Erythroblast (primary cell): ENCODE measurements around the gene TFDP2.

ENCODE experiments used
- GATA1 ChIP-seq: IDR thresholded peaks from 2 replicates; pipeline ENCODE4 v1.6.1; 2011; ENCODE audit warnings: low read depth, mild to moderate bottlenecking, control low read depth, low read length, moderate library complexity
- POLR2A ChIP-seq: IDR thresholded peaks from 2 replicates; pipeline ENCODE4 v1.6.1; 2011; ENCODE audit warnings: mild to moderate bottlenecking, low read length

- no peak for TF ChIP-seq POLR2A
- no peak for TF ChIP-seq GATA1
These were observed 215.7 kb downstream of the TFDP2 start for GRCh38 chr3:141933421-141934300.
